K562 (cell line): Measurements from ENCODE around the gene VWA7. TPM values are rescaled to one million over a fixed set of nuclear protein-coding genes. Genes with fewer than 3 reads are reported as not detected.

Experiments
- BACH1 ChIP-seq: fragments of 200-800 bp; sonication (Bioruptor generic); IDR thresholded peaks from 2 replicates; pipeline ENCODE4 v1.6.1; 2016; ENCODE audit warnings: missing genetic modification characterization, missing compliant biosample characterization
- BCL6 ChIP-seq: fragments of 250-450 bp; sonication (Bioruptor Pico); IDR thresholded peaks from 2 replicates; pipeline ENCODE4 v1.4.0; 2020
- BCOR ChIP-seq: fragments of 450-650 bp; IDR thresholded peaks from 2 replicates; pipeline ENCODE4 v1.6.1; 2016
- CSDE1 ChIP-seq, 2 experiments: fragments of 450-650 bp; IDR thresholded peaks; 2 replicates each; pipeline ENCODE4 v1.6.1; 2016; ENCODE audit warnings: mild to moderate bottlenecking in 1 of 2
- E2F4 ChIP-seq: sonication (generic); formaldehyde crosslinking; IDR thresholded peaks from 2 replicates; pipeline ENCODE4 v1.8.0; 2022; ENCODE audit warnings: mild to moderate bottlenecking, low read depth, missing genetic modification reagents
- ERF ChIP-seq: fragments of 450-650 bp; formaldehyde crosslinking; IDR thresholded peaks from 2 replicates; pipeline ENCODE4 v1.4.0; 2020; ENCODE audit warnings: mild to moderate bottlenecking, mixed read lengths
- ESRRB ChIP-seq: fragments of 250-450 bp; sonication (Bioruptor Pico); IDR thresholded peaks from 2 replicates; pipeline ENCODE4 v1.5.0; 2020; ENCODE audit warnings: mild to moderate bottlenecking, moderate library complexity, borderline replicate concordance
- FOXJ2 ChIP-seq: fragments of 200-800 bp; sonication (Bioruptor generic); IDR thresholded peaks from 2 replicates; pipeline ENCODE4 v1.6.1; 2016; ENCODE audit warnings: missing genetic modification characterization, missing compliant biosample characterization
- GATAD2B ChIP-seq: fragments of 450-650 bp; IDR thresholded peaks from 2 replicates; pipeline ENCODE4 v1.6.1; 2017; ENCODE audit warnings: mild to moderate bottlenecking, borderline replicate concordance
- HMG20A ChIP-seq: fragments of 450-650 bp; formaldehyde crosslinking; conservative IDR thresholded peaks from 2 replicates; pipeline ENCODE4 v1.4.0; 2020; ENCODE audit warnings: mild to moderate bottlenecking, mixed read lengths
- HNRNPL ChIP-seq: fragments of 200-400 bp; formaldehyde crosslinking; IDR thresholded peaks from 2 replicates; pipeline ENCODE4 v1.6.1; 2017; ENCODE audit warnings: low read depth, mild to moderate bottlenecking, low read length
- NCOA6 ChIP-seq: fragments of 450-650 bp; IDR thresholded peaks from 2 replicates; pipeline ENCODE4 v1.6.1; 2017; ENCODE audit warnings: mild to moderate bottlenecking
- PCBP2 ChIP-seq: fragments of 200-400 bp; formaldehyde crosslinking; IDR thresholded peaks from 2 replicates; pipeline ENCODE4 v1.6.1; 2018; ENCODE audit warnings: low read length, low read depth, mild to moderate bottlenecking, moderate library complexity; ENCODE audit not compliant: poor library complexity, severe bottlenecking
- PHF20 ChIP-seq: fragments of 450-650 bp; IDR thresholded peaks from 2 replicates; pipeline ENCODE4 v1.6.1; 2018; ENCODE audit not compliant: partially characterized antibody
- PRMT5 ChIP-seq: sonication (generic); formaldehyde crosslinking; IDR thresholded peaks from 2 replicates; pipeline ENCODE4 v1.5.0; 2020; ENCODE audit warnings: missing genetic modification reagents
- PYGO2 ChIP-seq: fragments of 450-650 bp; IDR thresholded peaks from 2 replicates; pipeline ENCODE4 v1.6.1; 2016; ENCODE audit warnings: mild to moderate bottlenecking, missing genetic modification characterization, moderate library complexity, missing compliant biosample characterization
- RB1 ChIP-seq: fragments of 450-650 bp; IDR thresholded peaks from 2 replicates; pipeline ENCODE4 v1.6.1; 2017; ENCODE audit warnings: low read depth, mild to moderate bottlenecking
- RBM15 ChIP-seq: fragments of 200-400 bp; formaldehyde crosslinking; IDR thresholded peaks from 2 replicates; pipeline ENCODE4 v1.6.1; 2018; ENCODE audit warnings: mild to moderate bottlenecking, low read length, moderate library complexity; ENCODE audit not compliant: insufficient read depth
- RBM22 ChIP-seq: fragments of 200-400 bp; formaldehyde crosslinking; IDR thresholded peaks from 2 replicates; pipeline ENCODE4 v1.6.1; 2018; ENCODE audit warnings: low read length, low read depth; ENCODE audit not compliant: poor library complexity, severe bottlenecking
- RBM34 ChIP-seq: fragments of 200-400 bp; formaldehyde crosslinking; IDR thresholded peaks from 2 replicates; pipeline ENCODE4 v1.6.1; 2018; ENCODE audit warnings: low read length, borderline replicate concordance; ENCODE audit not compliant: insufficient read depth
- SOX6 ChIP-seq: fragments of 450-650 bp; IDR thresholded peaks from 2 replicates; pipeline ENCODE4 v1.6.1; 2014; ENCODE audit warnings: mild to moderate bottlenecking
- TCFL5 ChIP-seq: fragments of 250-450 bp; sonication (Bioruptor Pico); conservative IDR thresholded peaks from 2 replicates; pipeline ENCODE4 v1.6.1; 2021; ENCODE audit warnings: mild to moderate bottlenecking, moderate library complexity, matching md5 sums
- THAP12 ChIP-seq: fragments of 250-450 bp; sonication (Bioruptor Pico); IDR thresholded peaks from 2 replicates; pipeline ENCODE4 v1.9.0; 2021; ENCODE audit warnings: mild to moderate bottlenecking, inconsistent platforms
- ZBTB7A ChIP-seq: IDR thresholded peaks from 2 replicates; pipeline ENCODE4 v1.6.1; 2011; ENCODE audit warnings: low read depth, mild to moderate bottlenecking, low read length, moderate library complexity, borderline replicate concordance; ENCODE audit not compliant: control insufficient read depth
- ZC3H4 ChIP-seq: sonication (generic); formaldehyde crosslinking; IDR thresholded peaks from 2 replicates; pipeline ENCODE4 v1.9.0; 2021; ENCODE audit warnings: missing genetic modification reagents, borderline replicate concordance
- ZNF143 ChIP-seq: sonication (generic); formaldehyde crosslinking; IDR thresholded peaks from 2 replicates; pipeline ENCODE4 v1.9.0; 2022; ENCODE audit warnings: mild to moderate bottlenecking, missing genetic modification reagents
- ZNF253 ChIP-seq: fragments of 250-450 bp; sonication (Bioruptor Pico); conservative IDR thresholded peaks from 2 replicates; pipeline ENCODE4 v1.6.1; 2021; ENCODE audit warnings: mild to moderate bottlenecking
- ZNF707 ChIP-seq: fragments of 250-450 bp; sonication (Bioruptor Pico); conservative IDR thresholded peaks from 2 replicates; pipeline ENCODE4 v1.8.0; 2022; ENCODE audit warnings: inconsistent platforms, mild to moderate bottlenecking, moderate library complexity
- ZNF717 ChIP-seq: fragments of 250-450 bp; sonication (Bioruptor Pico); IDR thresholded peaks from 2 replicates; pipeline ENCODE4 v1.5.0; 2021
- polyA plus RNA-seq, 8 experiments: library from polyadenylated mRNA; depleted of rRNA in 4 of 8; stranded (reverse) in 5 of 8; unstranded in 3 of 8; fragments of >200 nt; fragmentation: Nextera tagmentation in 2 of 8; fragmentation: Illumina TruSeq in 1 of 8; extraction: Ambion mirVana in 2 of 8; extraction: Trizol in 1 of 8; gene quantifications; 2 replicates each; pipeline versions ENCODE4 v1.2.1 to v1.2.3, GENCODE V29; 2011 to 2014; ENCODE audit warnings: inconsistent platforms in 1 of 8, missing spikeins in 1 of 8
- total RNA-seq, 7 experiments: library from RNA; depleted of rRNA in 6 of 7; stranded (reverse); fragments of >200 nt in 6 of 7; fragmentation: Illumina TruSeq in 2 of 7; extraction: Trizol in 2 of 7; gene quantifications; 2 replicates each; pipeline versions ENCODE4 v1.2.1 to v1.2.3, GENCODE V29; 2011 to 2021; ENCODE audit warnings: low replicate concordance in 1 of 7

The VWA7 gene
- total and polyA plus RNA-seq, 9 of the 15 experiments (the other 6 are each of a cell fraction or from before 2014, with no cell fraction given) = 0.18 to 2.9 (median 0.95) TPM

- TF ChIP-seq BCOR = peak; percentile 85
- no peak for TF ChIP-seq PHF20
- no peak for TF ChIP-seq E2F4
- TF ChIP-seq PRMT5 (CRISPR knock-in tag) = no peak
- TF ChIP-seq RBM22 = peak; percentile 98
- TF ChIP-seq RB1 = no peak
- TF ChIP-seq ZBTB7A = peak; percentile 99
- TF ChIP-seq SOX6 = no peak
- TF ChIP-seq CSDE1 (IDR thresholded peaks at IDR 0.05) = no peak
- TF ChIP-seq RBM15 = no peak
- TF ChIP-seq GATAD2B = no peak
- TF ChIP-seq HMG20A (CRISPR knock-in tag) = no peak
- TF ChIP-seq NCOA6 = no peak
- TF ChIP-seq RBM34 = no peak
- TF ChIP-seq FOXJ2 (tag) = no peak
- no peak for TF ChIP-seq HNRNPL
- no peak for TF ChIP-seq ZC3H4 (CRISPR knock-in tag)
- TF ChIP-seq ESRRB (CRISPR knock-in tag) = no peak
- TF ChIP-seq ERF (CRISPR knock-in tag) = no peak
- TF ChIP-seq TCFL5 (CRISPR knock-in tag) = no peak
- TF ChIP-seq ZNF143 (CRISPR knock-in tag) = peak; percentile 13
- no peak for TF ChIP-seq PCBP2
- no peak for TF ChIP-seq ZNF717
- no peak for TF ChIP-seq PYGO2 (tag)
- no peak for TF ChIP-seq ZNF253 (CRISPR knock-in tag)
- peak; percentile 69; the same call in 1 of the 2 replicates for TF ChIP-seq THAP12
- TF ChIP-seq BCL6 (CRISPR knock-in tag) = no peak
- no peak for TF ChIP-seq ZNF707
- no peak for TF ChIP-seq BACH1
These were observed 48.2 kb downstream of the VWA7 start, which contains the start of gene DDAH2 (continued) for GRCh38 chr6:31728767-31729514.
